Right renal cortex interstitium (tissue), 3 donors: Measurements from ENCODE around the gene CRX. TPM values are rescaled to one million over a fixed set of nuclear protein-coding genes. Genes with fewer than 3 reads are reported as not detected.
"Not testable (repeated sequence)": the region's sequence is repeated elsewhere in the genome, so short reads cannot be mapped to it uniquely, and the experiment has no call there.

Experiments
- DNase-seq, 3 donors: peaks; one replicate each; pipeline ENCODE4 v3.0.0-alpha.2; 2013; ENCODE audit warnings: low read depth in 3 of 3, low spot score in 2 of 3
- polyA plus RNA-seq, 3 donors: library from polyadenylated mRNA; unstranded; fragments of 120-200 nt; gene quantifications; one replicate each; pipeline ENCODE4 v1.2.1, GENCODE V29; 2013; ENCODE audit not compliant: insufficient read length in 3 of 3

Gene CRX
- polyA plus RNA-seq, result not detected

- no peak for DNase-seq
These were observed at the start of gene CRX for GRCh38 chr19:47821460-47822020. Gene CRX, plus strand, starts transcription at chr19:47821937. Its CDS starts 12,507 bp downstream, at chr19:47834444.

- DNase-seq, result no peak
These were observed 45.2 kb upstream of the CRX start for GRCh38 chr19:47776568-47776967.

- DNase-seq, result not testable (repeated sequence)
These were observed 44.3 kb upstream of the CRX start for GRCh38 chr19:47777245-47778048.

- peak; percentile 58 to 72 (median 70) for DNase-seq
These were observed 43.4 kb upstream of the CRX start, which contains the start of gene SELENOW for GRCh38 chr19:47778049-47778953. Gene SELENOW, plus strand, starts transcription at chr19:47778703. Its CDS starts 83 bp downstream, at chr19:47778786.

- DNase-seq, result no peak
These were observed 42.8 kb upstream of the CRX start for GRCh38 chr19:47778954-47779351.

DNA sequence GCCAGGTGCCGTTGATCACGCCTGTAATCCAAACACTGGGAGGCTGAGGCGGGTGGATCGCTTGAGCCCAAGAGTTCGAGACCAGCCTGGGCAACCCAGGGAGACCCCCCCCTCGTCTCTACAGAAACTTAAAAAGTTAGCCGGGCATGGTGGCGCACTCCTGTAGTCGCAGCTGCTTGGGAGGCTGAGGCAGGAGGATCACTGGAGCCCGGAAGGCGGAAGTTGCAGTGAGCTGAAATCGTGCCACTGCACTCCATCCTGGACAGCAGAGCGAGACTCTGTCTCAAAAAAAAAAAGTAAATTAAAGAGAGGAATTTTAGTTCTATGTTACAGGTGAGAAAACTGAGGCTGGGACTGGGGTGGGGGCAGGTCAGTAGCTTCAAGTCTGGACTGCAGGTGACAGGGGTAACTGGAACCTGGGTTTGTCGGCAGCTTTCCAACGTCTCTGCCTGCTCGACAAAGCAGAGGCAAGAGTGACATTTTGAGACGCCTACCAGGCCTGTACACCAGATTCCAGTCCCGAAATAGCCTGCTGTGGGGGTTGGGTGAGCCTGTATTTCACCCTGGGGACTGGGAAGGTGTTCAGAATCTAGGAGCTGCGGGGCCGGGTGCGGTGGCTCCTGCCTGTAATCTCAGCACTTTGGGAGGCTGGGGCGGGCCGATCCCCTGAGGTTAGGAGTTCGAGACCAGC, 42.1 kb upstream of the CRX start:
- no peak for DNase-seq

- no peak for DNase-seq
These were observed 41.6 kb upstream of the CRX start for GRCh38 chr19:47780215-47780551.

DNA sequence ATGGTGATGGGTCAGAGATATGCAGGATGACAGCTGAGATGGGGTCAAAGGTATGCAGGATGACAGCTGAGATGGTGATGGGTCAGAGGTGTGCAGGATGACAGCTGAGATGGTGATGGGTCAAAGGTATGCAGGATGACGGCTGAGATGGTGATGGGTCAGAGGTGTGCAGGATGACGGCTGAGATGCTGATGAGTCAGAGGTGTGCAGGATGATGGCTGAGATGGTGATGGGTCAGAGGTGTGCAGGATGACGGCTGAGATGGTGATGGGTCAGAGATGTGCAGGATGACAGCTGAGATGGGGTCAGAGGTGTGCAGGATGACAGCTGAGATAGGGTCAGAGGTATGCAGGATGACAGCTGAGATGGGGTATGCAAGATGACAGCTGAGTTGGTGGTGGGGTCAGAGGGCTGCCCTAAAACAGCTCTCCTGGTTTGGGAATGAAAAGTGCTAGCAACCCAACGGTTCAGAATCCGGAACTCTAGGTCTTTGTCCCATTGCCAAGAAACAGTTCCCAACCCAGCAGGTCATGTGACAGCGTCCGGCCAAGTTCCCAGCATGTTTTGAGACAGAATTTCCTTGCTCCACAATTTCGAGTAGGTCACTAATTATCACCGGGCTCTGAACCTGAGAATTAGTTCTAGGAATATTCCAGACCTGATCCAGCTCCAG, 40.0 kb upstream of the CRX start:
- DNase-seq, result no peak

DNA sequence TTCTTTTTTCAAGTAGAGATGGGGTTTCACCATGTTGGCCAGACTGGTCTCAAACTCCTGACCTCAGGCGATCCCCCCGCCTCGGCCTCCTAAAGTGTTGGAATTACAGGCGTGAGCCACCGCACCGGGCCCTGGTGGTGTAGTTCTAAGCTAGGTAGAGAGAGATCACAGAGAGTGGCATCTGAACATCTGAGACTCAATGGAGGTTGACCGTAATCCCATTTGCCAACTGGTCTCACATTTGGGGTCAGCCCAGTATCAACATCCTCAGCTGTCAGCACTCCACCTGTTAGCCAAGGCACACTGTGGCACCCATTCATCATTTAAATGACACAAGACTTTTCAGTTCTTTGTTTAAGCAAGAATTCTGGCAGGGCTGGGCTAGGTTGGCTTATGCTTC, 35.2 kb upstream of the CRX start:
- no peak for DNase-seq

DNA sequence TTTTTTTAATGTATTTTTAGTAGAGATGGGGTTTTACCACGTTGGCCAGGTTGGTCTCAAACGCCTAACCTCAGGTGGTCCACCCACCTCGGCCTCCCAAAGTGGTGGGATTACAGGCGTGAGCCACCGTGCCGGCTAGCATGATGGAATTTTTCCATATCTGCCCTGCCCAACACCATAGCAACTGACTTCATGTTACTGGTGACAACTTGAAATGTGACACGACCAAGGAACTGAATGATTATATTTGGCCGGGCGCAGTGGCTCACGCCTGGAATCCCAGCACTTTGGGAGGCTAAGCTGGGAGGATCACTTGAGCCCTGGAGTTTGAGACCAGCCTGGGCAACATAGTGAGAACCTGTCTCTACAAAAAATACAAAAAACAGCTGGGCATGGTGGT, 34.4 kb upstream of the CRX start:
- not testable (repeated sequence) for DNase-seq

- DNase-seq, result not testable (repeated sequence)
These were observed 31.9 kb upstream of the CRX start for GRCh38 chr19:47789811-47790210.

DNA sequence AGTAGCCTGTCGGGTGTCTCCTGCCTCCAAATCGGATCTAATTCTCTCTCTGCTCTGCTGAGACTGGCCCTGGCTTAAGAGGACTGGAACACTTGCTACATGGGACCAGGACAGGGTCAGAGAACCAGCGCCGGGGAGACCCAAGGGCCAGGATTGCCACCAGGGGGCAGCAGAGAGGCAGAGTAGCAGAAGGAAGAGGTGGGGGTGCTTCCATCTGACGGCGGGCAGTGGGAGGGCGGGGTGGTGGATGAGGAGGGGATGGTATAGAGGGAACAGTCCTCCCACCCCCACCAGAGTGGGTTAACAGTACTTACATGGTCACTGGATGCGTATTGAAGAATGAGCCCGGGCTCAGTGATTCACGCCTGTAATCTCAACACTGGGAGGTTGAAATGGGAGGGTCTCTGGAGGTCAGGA, 31.3 kb upstream of the CRX start:
- no peak for DNase-seq

GRCh38 chr19:47792616-47793015, 29.1 kb upstream of the CRX start:
- DNase-seq, result no peak

DNA sequence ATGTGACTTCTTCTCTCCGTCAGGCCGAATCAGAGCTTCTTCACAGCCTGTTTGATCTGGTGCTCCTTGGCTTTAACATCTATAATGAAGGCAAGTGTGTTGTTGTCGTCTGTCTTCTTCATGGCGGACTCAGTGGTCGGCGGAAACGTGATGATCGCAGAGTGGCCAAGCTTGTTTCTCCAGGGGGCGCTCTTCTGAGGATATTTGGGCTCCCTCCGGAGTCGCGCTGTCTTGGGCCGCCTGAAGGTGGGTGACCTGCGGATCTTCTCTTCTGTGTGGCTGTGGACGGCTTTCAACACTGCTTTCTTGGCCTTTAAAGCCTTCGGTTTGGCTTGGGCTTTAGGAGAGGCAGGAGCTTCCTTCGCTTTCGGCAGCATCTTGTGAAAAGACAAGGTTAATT, 27.2 kb upstream of the CRX start:
- no peak for DNase-seq

GRCh38 chr19:47796785-47797184, 25.0 kb upstream of the CRX start:
- no peak for DNase-seq

DNA sequence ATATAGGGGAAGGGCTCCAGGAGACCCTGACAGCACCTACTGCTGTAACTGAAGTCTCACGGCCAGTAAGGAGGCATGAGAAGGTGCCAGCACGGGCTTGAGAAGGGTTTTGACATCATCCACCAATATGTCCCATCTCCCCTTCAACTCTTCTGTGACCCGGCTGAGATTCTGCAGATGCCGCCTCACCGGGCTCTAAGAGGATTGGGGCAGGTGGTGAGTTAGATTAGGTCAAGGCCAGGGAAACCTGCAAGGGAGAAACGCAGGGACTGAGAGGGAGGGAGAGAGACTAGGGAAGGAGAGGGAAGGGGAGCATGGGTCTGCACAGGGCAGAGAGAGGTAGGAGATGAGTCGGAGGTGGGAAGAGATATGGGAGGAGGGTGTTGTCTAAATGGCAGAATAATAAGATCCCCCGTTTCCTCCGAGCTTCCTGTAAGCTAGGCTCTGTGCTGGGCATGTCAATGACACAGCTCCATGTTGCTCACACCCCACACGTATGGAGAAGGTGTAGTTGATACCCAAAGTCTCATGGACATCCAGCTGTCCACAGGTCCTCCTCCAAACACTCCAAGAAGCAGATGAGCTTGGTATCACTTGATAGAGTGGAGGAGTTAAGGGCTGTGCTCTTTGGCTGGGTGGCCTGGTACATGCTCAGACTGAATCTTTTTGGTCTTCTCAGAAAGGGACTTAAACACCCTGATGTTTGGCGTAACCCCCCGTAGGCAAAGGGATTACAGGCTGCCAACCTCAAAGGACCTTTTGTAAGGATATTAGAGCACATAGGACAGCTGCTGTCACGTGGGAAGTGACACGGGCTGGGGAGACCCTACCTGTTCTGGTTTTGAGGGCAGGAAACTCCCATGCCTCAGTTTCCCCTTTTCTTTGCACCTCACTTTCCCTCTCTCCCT, 23.5 kb upstream of the CRX start:
- no peak for DNase-seq

DNA sequence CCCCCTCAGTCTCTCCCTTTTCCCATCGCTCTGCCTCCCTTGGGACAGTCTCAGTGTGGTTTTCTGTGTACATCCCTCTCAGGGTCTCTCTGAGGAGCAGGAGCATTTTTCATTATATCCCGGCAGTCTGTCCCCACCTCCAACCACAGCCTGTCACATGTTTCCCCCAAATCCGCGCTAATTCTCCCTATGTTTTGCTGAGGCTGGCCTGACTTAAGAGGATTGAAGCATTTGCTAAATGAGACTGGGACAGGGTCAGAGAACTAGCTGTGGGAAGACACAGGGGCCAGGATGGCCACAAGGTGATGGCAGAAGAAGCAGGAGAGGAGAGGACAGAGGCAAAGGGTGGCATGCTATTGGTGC, 22.9 kb upstream of the CRX start:
- DNase-seq, result no peak

GRCh38 chr19:47801270-47801669, 20.5 kb upstream of the CRX start:
- DNase-seq, result no peak

DNA sequence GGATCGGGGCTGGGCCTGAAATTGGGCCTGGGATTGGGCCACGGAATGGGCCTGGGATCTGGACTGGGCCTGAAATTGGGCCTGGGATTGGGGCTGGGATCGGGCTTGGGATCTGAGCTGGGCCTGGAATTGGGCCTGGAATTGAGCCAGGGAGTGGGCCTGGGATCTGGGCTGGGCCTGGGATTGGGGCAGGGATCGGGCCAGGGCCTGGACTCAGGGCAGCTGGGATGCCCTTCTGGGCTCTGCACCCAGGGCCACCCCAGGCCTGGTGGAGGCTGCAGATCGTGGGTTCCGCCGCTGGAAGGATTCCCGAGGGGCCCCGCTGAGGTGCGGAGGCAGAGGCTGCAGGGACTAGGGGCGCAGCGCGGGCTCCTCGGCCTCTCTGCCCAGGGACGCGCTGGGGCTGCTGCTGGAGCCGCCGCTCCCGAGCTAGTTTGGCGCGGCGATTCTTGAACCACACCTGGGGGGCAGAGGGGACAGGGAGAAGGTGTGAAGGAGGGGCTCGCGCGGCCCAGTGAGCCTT, 19.2 kb upstream of the CRX start:
- no peak for DNase-seq
